Astrocyte (in vitro differentiated cells and primary cell): Measurements from ENCODE around the gene GGT5.
"Not testable (repeated sequence)": the region's sequence is repeated elsewhere in the genome, so short reads cannot be mapped to it uniquely, and the experiment has no call there.

Experiments used
- CTCF ChIP-seq: IDR thresholded peaks from 2 replicates; pipeline ENCODE4 v1.5.1; 2011; ENCODE audit warnings: low read depth, mild to moderate bottlenecking, inconsistent platforms, low read length, moderate library complexity; ENCODE audit not compliant: insufficient read depth
- EZH2 ChIP-seq: IDR thresholded peaks from 2 replicates; pipeline ENCODE4 v1.6.1; 2012; ENCODE audit warnings: mild to moderate bottlenecking, low read length, inconsistent platforms; ENCODE audit not compliant: insufficient read depth

- not testable (repeated sequence) for TF ChIP-seq EZH2, CTCF
These were observed 3.7 kb upstream of the GGT5 start for GRCh38 chr22:24248611-24249010.
